NCI-H187 (cell line): ENCODE data around the gene AQP12A.

Source experiments
- DNase-seq, 2 experiments: peaks; one replicate each; lab custom pipeline; 2025; lab: John Stamatoyannopoulos, UW

The AQP12A gene

GRCh38 chr2:240741091-240741490 is 49.4 kb downstream of the AQP12A start:
- DNase-seq = no peak

- DNase-seq = no peak
Observed at GRCh38 chr2:240742602-240743095, 51.0 kb downstream of the AQP12A start.

GRCh38 chr2:240745456-240745855 is 53.8 kb downstream of the AQP12A start:
- DNase-seq = no peak

- DNase-seq = no peak
Observed at GRCh38 chr2:240745962-240746361, 54.3 kb downstream of the AQP12A start.

- no peak for DNase-seq
Observed at GRCh38 chr2:240746671-240747070, 55.0 kb downstream of the AQP12A start.

GRCh38 chr2:240747256-240747655 is 55.6 kb downstream of the AQP12A start:
- no peak for DNase-seq
